HL-60/S4 (cell line): ENCODE results near the gene MMP28.

ENCODE experiments used
- in situ Hi-C: fragments of 300-500 bp; cut with MboI; formaldehyde crosslinking; loops from 2 replicates; pipeline ENCODE4 v1.14.3; 2022; ENCODE audit warnings: low sequenced_read_pairs

MMP28 gene

DNA sequence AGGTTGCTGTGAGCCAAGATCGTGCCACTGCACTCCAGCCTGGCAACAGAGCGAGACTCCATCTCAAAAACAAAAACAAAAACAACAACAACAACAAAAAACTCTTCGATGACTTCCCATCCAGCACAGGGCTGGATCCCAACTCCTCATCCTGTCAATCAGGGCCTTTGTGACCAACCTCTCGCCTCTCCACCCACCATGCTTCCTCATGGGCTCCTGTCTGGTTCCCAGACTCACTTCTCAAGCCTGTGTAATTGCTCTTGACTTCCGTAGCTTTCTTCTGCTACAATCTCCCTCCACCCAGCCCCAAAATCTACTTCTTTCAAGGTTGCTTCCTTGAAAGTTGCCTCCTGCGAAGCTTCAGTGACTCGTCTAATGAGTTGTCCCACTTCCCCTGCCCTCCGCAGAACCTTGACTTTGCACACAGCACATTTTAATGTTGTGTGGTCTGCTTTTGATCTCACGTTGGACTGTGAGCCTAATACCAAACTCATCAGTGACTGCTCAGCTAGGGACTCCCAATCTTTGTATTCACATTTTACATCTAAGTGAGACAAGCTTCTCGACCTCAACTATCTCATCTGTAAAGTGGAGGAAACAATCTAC is 64.9 kb downstream of the MMP28 start:
- in situ Hi-C loops = loop anchor here (10.0 to 25.0 kb wide), 2 partner anchors 126 to 568 kb away; no protein-coding TSS in a partner anchor

DNA sequence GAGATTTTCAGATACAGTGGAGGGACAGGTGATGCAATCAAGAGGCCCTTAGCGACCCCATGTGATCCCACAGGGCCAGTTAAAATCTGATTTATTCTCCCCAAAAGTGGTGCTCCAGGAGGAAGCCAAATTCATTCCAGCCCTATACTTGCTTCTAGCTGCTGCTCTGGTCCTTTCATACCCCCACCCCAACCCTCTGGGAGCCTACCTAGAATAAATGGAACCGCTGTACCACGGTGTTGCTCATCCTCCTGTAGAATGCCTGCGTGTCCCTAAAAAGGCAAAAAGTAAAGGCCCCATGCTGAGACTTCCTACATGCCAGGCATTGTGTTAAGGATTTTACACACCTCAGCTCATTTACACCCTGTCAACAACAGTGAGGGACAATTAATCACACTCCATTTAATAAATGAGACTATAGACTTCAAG is 66.0 kb downstream of the MMP28 start:
- in situ Hi-C loops = loop anchor here (25.0 kb wide), 1 partner anchor 567 kb away; no protein-coding TSS in a partner anchor

DNA sequence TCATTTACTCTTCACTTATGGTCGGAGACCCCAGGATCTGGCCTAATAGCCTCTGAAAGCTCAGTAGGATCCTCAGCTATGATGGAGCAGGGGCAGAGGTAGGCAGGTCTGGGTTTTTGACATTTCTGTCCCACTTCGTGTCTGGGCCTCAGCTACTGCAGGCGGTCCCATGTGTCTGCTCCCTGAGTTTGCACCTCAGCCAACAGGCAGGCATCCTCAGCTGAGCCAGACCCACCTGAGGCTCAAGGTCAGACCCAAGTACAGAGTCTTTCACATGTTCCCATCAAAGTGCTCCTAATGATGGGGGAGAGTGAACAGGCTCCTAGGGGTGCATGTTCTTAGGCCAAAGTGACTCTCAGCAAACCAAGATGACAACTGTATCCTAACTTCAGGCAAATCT is 66.9 kb downstream of the MMP28 start:
- in situ Hi-C loops = loop anchor here (25.0 kb wide), 1 partner anchor 566 kb away; no protein-coding TSS in a partner anchor

DNA sequence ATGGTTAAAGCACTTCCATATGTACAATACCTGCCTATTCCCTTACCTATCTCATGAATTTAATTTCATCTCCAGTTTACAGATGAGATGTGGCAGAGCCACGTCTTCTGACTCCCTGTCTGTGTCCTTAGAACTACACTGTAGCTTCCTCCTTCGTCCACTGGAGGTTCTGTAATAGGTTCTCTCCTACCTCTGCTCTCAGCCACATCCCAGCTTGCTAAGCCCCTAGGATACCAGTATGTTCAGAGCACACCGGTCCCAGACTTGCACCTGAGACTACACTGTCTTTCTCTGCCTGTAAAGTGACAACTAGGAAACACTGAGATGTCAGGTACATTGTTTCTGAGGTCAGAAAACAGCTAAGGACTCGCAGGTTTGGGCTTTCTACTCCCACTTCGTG is 67.8 kb downstream of the MMP28 start:
- in situ Hi-C loops = loop anchor here (25.0 kb wide), 1 partner anchor 565 kb away; no protein-coding TSS in a partner anchor

DNA sequence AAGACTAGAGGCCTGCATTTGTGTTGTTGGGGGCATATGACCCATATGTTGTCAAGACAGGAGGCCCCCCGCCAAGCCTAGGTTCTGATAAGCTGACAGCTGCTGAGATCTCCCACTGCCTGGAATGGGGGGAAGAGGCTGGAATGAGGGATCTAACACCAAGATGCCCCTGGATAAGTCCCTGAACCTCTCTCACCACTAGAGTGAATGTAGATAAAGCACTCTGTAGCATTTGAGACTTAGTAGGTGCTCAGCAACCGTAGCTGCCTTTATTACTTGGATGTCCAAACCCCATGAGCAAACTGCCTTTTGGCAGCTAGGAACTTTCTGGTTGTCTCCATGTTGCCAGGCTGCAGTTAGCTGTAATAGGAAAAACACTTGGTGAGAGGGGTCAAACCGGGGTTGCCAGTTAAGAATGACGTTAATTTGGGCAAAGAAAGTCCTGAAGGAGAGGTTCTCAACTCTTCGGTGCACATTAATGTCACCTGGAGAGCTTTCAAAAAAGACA is 68.4 kb downstream of the MMP28 start:
- in situ Hi-C loops = loop anchor here (25.0 kb wide), 1 partner anchor 565 kb away; no protein-coding TSS in a partner anchor

DNA sequence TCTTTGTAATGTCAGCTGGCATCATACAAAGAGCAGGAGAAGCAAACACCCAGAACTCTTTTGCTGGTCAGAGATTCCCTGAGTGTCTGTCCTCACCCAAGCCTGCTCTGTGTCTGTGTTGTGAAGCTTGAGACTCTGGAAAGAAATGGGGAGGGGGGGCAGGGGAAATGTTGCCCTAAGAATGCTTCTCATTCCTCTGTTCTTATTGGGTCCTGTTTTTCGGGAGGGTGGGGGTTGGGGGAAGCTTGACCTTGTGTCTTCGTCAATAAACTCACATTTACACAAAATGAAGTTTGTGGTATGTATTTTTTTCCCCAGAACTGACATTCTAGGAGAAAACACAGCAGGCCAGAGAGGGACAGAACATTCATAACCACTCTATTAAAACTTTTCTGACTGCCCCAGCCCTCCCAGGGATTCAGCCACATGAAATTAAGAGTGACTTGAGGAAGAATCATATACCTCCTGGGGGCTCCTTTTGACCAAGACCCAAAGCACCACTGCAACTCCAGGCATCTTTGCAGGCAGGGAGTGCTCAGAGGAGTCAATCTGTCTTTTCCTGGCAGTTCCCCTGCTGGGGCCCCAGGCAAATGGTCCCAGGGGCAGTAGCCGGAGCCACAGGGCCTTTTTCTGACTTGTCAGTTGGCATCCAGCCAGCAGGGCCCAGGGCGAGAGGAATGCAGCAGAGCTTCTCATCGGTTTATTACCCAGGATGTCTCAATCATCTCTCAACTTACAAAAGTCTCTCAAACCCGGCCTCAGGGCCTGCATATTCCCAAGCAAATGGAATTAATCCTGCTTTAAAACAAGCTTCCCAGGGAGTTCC is 69.1 kb downstream of the MMP28 start:
- in situ Hi-C loops = loop anchor here (25.0 kb wide), 1 partner anchor 564 kb away; no protein-coding TSS in a partner anchor

DNA sequence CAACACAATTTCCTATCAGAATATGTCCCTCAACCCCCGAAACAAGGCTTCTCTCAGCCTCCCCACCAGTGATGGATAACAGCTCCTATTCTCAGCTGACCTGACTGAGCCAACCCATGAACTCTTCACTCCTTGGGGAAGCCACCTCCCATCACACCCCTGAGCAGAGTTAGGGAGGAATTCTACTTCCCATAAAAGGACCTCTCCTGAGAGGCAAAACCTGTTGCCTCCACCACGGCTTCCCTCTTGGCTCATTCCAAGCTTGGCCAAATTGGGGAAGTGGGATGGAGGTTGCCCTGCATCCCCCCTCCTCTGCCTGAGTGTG is 69.7 kb downstream of the MMP28 start:
- in situ Hi-C loops = loop anchor here (25.0 kb wide), 1 partner anchor 563 kb away; no protein-coding TSS in a partner anchor

DNA sequence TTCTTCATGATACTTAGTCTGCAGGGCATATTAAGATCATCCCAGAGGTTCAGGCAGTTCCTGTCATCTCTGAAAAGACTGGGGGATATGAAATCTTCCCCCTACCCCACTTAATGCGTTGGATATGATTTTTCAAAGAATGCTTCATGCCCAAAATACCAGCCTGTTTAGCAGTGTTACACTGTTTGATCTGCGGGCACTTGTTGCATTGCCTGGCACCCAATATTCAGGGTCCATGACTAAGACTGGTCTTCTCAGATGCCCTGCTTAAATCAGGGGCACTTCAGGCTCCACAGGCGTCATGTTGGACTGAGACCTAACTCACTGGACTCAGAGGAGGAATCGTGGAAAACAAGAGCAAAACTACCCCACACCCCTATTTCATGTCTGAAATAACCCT is 70.4 kb downstream of the MMP28 start:
- in situ Hi-C loops = loop anchor here (25.0 kb wide), 1 partner anchor 563 kb away; no protein-coding TSS in a partner anchor

DNA sequence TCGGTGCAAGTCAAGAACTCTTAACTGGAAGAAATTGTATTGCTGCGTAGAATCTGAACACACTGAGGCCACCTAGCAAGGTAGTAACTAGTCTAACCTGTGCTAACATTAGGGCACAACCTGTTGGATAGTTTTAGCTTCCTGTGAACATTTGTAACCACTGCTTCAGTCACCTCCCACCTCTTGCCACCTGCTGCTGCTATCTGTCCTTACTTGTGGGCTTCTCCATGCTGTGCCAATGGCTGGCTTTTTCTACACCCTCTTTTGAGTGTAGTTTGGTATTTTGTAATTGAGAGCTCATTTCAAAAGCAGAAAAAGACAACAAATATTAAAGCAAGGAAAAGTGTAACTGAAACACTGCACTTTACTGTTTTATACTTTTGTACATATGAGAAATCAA is 71.7 kb downstream of the MMP28 start:
- in situ Hi-C loops = no loop called here

DNA sequence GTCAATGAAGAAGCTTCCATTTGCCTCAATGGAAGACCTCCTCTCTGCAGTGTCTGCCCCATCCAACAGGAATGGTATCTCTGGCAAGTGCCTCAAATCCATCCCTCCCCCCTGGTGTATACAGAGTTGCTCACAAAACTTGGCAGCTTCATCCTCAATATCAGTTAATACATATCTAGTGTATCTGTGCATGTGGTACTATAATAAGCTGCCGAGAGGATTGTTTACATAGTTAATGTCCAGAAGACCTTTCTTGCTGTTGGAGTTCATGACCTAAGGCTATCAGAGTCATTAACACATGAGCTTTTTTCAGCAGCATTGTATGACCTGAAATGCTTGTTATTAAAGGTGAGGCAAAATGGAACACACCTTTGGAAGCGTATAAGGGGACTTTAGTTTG is 78.0 kb downstream of the MMP28 start:
- in situ Hi-C loops = no loop called here

DNA sequence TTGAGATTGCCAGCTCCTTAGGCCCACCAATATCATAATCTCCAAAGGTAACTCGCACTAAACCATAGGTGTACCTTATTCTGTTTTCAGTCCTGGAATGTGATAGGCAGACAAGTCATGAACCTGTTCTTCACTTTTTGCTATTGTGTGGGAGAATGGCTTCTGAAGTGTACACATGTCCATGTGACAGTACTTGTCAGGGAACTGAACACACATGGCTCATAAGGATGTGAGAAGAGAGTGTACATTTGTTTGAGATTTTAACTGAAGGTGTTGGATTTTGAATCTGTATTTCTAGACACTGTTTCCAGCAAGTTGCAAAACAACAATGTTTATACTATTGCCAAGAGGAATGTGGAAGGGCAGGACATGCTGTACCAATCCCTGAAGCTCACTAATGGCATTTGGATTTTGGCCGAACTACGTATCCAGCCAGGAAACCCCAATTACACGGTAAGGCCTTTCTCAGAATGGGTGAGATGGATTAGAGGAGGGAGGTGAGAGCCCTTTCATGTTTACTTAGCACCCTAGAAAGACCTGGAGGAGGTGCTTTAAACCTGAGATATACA is 78.5 kb downstream of the MMP28 start:
- in situ Hi-C loops = no loop called here

DNA sequence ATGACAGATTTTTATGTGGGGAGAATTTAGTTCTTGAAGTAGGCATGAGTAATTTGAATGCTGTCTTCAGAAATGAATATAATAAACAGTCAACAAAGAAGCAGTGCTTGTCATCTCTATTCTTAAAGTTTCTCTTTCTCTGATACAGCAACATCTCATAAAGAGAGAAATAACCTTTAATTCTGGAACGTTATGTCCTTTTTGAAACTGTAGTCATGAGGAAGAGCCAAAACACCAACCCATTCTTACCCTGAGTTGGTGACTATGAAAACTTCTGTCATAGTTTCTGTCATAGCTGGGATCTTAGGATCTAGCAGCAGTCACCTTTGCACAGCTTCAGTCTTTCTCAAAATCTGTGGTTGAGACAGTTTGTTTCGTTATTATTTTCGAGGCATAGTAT is 79.3 kb downstream of the MMP28 start:
- in situ Hi-C loops = no loop called here
